HG02610 (cell line): Measurements from ENCODE around the gene PRPF38B.
"Not testable (repeated sequence)": the region's sequence is repeated elsewhere in the genome, so short reads cannot be mapped to it uniquely, and the experiment has no call there.

Experiments used
- ATAC-seq: cut with Tn5 transposase; IDR thresholded peaks from one replicate; pipeline ENCODE4 v1.9.1; 2021; ENCODE audit warnings: mild to moderate bottlenecking, moderate library complexity; ENCODE audit not compliant: unreplicated experiment

Gene PRPF38B, protein sequence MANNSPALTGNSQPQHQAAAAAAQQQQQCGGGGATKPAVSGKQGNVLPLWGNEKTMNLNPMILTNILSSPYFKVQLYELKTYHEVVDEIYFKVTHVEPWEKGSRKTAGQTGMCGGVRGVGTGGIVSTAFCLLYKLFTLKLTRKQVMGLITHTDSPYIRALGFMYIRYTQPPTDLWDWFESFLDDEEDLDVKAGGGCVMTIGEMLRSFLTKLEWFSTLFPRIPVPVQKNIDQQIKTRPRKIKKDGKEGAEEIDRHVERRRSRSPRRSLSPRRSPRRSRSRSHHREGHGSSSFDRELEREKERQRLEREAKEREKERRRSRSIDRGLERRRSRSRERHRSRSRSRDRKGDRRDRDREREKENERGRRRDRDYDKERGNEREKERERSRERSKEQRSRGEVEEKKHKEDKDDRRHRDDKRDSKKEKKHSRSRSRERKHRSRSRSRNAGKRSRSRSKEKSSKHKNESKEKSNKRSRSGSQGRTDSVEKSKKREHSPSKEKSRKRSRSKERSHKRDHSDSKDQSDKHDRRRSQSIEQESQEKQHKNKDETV

DNA sequence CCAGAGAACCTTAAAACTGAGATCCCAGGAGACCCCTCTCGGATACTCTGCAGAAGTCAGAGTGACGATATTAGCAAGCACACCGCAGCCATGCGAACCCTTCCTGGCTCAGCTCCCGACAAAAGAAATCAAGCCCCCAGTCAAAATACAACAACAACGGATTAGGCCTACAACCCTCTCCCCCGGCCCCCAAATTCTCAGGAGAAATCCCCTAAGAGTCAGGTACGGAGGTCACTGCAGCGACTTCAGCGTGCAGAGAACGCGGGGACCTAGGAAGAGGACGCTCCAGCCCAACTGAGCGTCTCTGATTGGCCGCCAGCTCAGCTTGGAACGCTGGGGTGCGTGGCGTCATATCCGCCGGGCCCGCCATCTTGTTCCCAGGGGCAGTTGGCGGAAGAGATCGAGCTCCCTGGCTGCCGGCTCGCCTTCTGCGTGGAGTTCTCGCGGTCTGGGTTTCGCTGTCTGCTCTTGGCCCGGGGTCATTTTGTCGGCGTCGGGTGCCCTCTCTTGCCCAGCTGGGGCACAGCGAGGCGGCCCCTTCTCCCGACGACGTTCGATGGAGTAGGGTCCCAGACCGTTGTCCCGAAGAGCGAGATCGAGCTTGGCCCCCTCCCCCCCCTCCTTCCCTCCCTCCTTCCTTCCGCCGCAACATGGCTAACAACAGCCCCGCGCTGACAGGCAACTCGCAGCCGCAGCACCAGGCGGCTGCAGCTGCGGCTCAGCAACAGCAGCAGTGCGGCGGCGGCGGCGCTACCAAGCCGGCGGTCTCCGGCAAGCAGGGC, at the start of gene PRPF38B:
PRPF38B (plus strand) TSS at position 369 of the 782 bp plus-strand sequence; CDS start at position 651, 282 bp downstream.
- peak; percentile 93 for ATAC-seq

DNA sequence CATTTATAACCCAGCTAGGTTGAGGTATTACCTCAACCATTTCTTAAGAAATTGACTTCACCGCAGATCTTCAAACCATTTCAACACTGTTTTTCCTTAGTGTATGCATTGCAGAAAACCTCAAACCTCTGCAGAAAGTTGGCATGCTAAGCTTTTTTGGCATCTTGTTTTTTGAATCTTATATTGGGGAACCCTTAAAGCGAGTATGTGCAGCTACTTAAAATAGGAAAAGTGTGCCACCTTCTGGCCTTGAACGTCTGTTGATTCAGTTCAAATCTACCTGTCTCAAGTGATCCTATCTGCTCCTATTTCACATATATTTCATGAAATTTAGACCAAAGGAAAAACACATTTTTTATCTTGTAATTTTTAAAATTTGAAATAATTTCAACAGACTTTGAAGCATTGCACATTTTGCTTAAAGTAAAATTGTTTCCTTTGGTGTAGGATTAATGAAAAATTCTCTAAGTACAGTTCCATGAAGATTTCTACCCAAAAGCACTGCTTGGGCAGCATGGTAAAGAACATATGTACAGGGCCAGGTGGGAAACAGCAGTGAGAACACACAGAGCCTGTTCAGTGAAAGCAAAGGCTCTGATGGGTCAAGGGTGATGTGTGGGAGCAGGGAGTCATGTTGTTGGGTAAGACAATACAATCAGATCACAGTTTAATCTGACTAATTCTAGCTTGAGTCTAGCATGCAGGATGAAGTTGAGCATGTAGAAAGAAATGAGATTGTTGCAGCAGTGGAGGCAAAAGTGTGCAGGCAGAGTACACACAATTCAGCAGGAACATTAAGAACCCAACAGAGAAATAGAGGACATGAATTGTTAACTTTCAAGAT, 48.4 kb upstream of the PRPF38B start:
- no peak for ATAC-seq

DNA sequence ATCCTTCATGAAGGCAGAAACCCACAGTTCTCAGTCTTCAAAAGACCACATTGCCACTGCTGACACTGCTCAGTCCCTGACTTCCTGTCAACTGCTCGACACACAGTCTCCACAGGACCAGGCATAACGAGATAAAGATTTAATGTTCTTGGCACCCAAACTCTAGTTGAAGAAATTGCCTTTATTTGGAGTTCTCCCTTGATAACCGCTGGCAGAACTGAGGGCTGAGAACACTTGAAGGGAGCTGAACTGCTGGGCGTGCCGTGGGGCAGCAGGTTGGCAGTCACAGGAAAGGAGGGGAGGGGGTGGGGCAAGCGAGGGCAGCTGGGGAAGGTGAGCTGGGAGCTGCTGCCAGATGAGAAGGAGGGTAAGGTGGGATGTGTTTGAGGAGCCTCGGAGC, 47.1 kb upstream of the PRPF38B start:
- no peak for ATAC-seq

DNA sequence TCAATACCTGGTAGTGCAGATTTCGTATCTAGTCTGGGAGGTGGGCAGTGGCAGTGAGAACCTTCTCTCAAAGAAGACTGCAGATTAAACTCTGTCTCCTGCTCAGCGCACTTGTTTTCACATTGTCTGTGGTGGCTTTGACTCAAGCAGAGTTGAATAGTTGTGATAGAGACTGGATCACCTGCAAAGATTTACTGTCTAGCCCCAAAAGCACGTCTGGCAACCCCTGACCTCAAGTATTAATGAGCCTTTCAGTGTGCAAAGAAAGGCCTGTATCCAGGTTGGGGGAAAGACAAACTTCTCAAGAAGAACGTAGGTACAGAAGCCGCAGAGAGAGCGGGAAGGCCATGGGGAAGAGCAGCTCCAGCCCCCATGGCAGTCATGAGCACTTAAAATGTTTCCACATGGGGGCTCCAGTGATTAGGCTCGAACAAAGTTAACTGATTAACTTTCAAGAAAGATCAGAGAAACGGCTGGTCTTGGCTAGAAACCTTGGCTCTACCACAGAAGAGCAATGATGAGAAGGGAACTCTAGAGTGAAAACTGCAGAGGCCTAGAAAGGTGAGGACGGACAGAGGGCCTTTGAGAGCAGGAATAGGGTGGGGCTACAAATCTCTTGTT, 46.4 kb upstream of the PRPF38B start:
- ATAC-seq, result no peak

DNA sequence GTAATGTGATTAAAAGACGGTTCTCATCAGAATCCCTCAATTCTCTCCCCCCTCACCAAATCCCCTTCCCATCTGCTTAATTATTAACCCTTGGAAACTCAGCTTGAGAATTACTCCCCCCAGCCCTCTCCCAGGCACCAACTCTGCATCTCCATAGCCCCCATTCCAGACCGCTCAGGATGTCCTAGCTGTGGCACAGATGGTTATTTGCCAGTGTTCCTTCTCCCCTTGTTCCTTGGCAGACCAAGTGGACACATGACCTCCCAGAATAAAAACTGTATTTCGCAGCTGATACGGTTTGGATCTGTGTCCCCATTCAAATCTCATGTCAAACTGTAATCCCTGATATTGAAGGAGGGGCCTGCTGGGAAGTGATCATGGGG, 45.9 kb upstream of the PRPF38B start:
- ATAC-seq, result no peak

DNA sequence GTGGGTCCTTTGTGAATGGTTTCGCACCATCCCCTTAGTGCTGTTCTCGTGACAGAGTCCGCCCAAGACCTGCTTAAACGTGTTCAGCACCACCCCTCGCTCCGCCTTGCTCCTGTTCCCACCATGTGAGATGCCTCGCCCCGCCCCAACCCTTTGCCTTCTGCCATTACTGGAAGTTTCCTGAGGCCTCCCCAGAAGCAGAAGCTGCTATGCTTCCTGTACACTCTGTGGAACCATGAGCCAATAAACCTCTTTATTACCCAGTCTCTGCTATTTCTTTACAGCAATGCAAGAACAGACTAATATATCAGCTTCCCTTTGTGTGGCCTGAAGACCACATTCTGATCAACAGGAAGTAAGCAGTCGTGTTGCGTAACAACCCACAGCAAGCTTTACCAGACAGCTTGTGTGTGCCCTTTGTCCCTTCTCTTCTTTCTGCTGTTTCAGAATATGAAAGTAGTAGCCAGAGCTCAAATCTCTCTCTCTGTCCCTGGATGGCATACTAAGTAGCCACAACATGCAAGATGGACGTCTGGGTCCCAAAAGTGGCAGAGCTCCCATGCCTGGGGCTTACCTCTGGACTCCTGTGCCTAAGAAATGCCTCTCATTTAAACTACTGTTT, 45.4 kb upstream of the PRPF38B start:
- no peak for ATAC-seq

DNA sequence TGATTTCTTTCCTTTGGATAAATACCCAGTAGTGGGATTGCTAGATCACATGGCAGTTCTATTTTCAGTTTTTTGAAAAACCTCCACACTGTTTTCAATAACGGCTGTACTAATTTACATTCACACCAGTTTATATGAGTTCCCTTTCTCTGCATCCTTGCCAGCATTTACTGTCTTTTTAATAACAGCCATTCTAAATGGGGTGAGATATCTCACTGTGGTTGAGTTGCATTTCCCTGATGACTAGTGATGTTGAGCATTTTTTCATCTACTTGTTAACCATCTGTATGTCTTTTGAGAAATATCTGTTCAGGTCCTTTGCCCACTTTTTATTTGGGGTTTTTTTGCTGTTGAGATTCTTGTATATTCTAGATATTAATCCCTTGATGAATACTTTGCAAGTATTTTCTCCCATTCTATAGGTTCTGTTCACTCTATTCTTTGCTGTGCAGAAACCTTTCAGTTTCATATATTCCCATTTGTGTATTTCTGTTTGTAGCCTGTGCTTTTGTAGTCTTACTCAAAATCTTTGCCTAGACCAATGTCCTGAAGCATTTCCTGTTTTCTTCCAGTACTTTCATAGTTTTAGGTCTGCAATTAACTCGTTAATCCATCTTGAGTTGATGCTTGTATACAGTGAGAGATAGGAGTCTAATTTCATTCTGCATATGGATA, 38.5 kb upstream of the PRPF38B start:
- ATAC-seq, result no peak

DNA sequence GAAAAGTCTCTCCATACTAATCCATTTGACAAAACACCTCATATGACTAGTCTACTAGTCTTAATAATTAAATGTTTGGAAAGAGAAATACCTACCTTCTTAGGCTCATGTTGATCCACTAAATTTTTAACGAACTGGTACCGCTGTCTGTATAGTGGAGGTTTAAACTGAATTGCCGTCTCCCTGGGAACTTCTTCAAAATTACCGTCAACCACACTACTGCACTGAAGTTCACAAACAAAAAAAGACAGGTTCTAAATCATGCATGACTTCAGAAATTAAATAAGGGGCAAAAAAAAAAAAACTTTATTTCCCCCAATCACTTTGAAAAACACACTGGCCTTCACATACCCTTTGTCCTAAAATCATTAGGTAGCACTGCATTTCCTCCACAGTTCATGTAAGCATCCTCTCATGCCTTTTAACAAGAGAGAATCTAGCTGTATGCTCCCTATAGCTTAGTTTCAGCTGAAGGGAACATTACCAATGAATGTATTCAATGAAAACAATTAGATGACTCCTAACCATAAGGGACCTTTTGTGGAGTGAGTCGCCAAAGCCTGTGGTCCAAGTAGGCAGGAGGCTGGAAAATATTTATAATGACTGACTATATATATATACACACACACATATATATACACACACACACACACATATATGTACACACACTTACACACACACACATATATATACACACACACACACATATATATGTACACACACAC, 34.6 kb upstream of the PRPF38B start:
- no peak for ATAC-seq

DNA sequence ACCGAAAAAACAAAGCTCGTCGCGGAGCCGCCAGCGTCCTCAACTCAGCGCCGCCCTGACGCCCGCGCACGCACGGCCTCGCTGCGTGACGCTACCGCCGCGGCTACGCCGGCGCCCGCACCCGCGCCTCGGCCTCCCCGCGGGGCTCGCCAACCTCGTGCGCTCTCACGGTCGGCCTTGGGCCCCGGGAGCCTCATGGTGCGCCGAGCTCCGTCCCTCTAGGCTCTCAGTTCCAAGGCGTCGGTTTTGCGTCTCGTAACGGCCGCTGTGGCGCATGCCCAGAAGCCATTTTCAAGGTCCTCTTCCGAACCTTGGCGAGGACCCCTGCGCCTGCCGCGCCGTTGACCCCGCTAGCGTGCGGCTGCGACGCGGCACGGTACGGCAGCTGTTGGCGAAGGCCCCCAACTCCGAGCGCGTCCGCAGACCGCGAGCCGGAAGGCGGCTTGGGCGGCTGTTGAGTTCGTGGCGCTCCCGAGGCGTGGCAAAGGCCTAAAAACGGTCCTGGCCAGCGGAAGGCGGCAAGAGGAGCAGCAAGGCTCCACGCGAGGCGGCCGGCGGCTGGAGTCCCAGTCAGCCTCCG, 31.0 kb upstream of the PRPF38B start, which contains the start of gene HENMT1:
HENMT1 (minus strand) TSS at position 64 of the 580 bp plus-strand sequence. CDS start 1,209 bp downstream, outside the sequence.
- ATAC-seq, result peak; percentile 86

DNA sequence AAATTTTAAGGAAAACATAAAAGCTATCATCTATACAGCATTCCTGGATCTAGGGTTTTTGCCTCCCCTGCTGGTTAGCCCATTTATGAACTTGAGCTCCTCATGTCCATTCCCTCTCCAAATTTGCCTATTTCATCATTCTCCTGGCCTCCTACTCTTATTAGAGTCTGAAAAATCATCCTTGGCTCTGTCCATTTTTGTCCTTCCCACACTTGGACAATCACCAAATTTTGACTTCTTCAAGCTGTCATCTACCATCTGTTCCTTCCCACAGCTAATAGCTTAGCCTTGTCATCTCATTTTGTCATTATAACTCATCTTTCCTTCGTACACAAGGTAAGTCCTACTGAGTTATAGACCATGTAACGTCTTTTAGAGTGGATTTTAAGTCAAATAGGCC, 29.0 kb upstream of the PRPF38B start:
- no peak for ATAC-seq

DNA sequence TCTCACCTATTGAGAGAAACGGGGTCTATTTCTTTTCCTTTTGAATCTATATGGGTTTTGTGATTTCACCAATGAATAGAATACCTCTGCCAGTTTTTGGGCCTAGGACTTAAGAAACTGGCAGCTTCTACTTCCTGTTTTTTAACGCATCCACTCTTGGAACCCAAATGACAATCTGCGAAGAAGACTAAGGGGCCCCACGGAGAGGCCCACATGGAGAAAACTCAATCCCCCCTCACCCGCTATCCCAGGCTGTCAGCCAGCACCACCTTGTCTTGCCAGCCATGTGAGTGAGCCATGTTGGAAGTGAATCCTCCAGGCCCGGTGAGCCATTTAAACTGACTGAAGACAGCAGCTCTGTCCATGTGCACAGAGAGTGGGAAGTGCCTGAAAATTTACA, 27.6 kb upstream of the PRPF38B start:
- ATAC-seq, result no peak

DNA sequence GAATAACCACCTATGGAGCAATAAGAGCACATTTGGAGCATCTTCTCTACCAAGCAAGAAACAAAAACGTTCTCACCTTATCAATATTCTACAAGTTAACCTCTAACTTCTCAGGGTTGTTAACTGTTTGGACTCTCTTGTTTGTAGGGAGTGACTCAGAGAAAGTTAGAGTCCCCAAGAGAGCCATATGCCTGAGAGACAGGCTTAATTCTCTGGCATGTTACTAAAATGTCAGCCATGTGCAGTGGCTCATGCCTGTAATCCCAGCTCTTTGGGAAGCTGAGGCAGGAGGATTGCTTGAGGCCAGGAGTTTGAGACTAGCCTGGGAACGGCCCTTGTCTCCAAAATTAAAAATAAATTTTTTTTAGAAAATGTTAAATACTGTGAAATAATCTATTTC, 27.0 kb upstream of the PRPF38B start:
- no peak for ATAC-seq

DNA sequence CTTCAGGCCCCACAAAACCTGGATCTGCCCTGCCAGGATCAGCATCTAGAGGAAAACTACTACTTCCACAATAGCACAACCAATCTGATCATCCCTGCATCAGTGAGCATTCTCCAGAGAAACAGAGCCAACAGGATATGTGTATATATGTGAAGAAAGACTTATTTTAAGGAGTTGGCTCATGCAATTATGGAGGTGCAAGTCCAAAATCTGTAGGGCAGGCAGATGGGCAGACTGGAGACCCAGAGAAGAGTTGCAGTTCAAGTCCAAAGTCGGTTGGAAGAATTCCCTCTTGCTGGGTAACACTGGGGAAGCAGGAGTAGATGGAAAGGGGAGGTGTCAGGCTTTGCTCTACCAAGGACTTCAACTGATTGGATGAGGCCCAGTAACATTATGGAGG, 26.3 kb upstream of the PRPF38B start:
- ATAC-seq, result no peak

DNA sequence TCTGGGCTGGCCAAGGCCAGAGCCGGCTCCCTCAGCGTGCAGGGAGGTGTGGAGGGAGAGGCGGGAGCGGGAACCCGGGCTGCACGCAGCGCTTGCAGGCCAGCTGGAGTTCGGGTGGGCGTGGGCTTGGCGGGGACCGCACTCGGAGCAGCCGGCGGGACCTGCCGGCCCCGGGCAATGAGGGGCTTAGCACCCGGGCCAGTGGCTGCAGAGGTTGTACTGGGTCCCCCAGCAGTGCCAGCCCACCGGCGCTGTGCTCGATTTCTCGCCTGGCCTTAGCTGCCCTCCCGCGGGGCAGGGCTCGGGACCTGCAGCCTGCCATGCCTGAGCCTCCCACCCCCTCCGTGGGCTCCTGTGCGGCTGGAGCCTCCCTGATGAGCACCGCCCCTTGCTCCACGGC, 24.7 kb upstream of the PRPF38B start:
- not testable (repeated sequence) for ATAC-seq

DNA sequence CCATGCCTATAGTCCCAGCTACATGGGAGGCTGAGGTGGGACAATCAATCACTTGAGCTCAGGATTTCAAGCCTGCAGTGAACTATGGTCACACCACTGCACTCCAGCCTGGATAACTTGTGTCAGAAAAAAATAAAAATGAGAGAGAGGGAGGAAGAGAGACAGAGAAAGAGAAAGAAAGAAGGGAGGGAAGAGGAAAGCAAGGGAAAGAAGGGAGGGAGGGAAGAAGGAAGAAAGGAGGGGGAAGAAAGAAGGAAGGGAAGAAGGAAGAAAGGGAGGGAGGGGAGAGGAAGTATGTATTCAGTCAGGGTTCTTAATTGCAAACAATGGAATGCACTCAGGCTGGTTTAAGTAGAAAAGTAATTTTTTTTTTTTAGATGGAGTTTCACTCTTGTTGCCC, 23.3 kb upstream of the PRPF38B start:
- no peak for ATAC-seq

DNA sequence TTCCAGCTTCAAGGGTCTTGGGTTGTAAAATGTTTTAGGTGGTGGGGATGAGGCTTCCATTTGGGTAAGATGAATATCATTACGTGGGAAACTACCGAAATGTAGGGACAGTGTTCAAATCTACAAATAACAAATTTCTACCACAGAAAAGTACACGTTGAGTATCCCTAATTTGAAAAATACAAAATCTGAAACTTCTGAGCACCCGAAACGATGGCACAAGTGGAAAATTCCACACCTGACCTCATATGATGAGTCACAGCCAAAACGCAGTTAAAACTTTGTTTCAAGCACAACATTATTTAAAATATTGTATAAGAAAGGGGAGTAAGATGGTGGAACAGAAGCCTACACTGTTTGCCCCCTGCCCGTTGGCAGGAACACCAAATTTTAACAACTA, 22.4 kb upstream of the PRPF38B start:
- no peak for ATAC-seq

DNA sequence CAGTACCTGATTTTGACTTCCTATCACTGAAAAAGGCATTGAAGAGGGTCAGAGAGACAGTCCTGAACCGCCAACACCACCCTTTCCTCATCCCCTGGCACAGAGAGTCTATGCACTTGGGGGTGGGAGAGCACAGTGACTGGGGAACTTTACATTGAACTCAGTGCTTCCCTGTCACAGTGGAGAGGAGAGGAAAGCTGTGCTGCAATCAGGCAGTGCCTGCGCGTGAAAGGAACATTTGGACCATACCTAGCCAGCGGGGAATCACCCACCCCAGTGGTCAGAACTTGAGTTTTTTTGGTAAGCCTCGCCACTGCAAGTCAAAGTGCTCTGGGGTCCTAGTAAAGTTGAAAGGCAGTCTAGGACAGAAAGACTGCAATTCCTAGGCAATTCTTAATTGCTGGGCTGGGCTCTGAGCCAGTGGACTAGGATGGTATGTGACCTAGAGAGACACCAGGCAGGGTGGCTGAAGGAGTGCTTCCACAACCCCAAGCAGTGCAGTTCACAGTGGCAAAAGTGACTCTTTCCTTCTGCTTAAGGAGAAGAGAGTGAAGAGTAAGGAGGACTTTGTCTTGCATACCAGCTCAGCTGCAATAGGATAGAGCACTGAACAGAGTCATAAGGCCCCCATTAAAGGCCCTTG, 21.9 kb upstream of the PRPF38B start:
- ATAC-seq, result no peak

DNA sequence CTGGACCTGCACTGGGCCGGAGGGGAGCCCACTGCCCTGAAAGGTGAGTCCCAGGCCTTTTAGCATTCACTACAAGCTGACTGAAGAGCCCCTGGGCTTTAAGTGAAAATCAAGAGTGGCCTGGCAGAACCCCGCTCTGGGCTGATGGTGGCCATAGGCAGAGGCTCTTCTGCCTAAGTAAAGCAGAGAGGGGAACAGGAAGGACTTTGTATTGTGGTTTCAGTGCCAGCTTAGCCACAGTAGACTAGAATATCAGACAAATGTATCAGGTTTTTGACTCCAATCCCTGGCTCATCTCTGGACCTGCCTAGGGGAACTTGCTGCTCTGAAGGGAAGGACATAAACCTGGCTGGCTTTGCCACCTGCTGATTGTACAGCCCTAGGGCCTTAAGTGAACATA, 21.0 kb upstream of the PRPF38B start:
- ATAC-seq, result no peak
